Uterus (tissue), 2 donors: ENCODE data around the gene OTUB1.

Experiments used
- POLR2A ChIP-seq, 2 donors: fragments of 450-650 bp; IDR thresholded peaks; one replicate each; pipeline ENCODE4 v1.6.1; 2016; ENCODE audit warnings: antibody characterized with exemption in 2 of 2, mild to moderate bottlenecking in 1 of 2, moderate library complexity in 1 of 2
- TF ChIP-seq, protein P1 (sequence below), 4 experiments: fragments of 200-600 bp in 2 of 4; fragments of 450-650 bp in 2 of 4; sonication (generic) in 2 of 4; IDR thresholded peaks; one replicate each; pipeline ENCODE4 v1.5.1; 2016 to 2019; ENCODE audit warnings: antibody characterized with exemption in 4 of 4, mild to moderate bottlenecking in 2 of 4, moderate library complexity in 1 of 4

DNA sequence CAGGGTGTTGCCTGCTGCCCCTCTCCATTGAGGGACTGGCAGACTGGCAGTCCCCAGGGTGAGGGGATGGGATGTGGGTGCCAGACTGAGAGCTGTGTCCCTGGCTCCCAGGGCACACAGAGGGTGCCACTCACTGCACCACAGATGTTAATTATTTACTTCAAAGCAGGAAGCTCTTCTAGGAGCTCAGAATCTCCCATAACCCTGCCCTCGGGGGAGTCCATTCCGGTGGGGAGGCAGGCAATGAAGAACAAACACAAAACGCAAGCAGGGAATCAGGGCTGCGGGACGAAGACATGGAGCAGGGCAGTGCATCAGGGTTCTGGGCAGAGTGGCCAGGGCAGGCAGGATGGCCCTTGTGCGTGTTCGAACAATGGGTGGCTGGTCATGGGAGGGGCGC is 25.1 kb downstream of the OTUB1 start:
- TF ChIP-seq POLR2A (IDR thresholded peaks at IDR 0.05): no peak
- TF ChIP-seq, protein P1, sequence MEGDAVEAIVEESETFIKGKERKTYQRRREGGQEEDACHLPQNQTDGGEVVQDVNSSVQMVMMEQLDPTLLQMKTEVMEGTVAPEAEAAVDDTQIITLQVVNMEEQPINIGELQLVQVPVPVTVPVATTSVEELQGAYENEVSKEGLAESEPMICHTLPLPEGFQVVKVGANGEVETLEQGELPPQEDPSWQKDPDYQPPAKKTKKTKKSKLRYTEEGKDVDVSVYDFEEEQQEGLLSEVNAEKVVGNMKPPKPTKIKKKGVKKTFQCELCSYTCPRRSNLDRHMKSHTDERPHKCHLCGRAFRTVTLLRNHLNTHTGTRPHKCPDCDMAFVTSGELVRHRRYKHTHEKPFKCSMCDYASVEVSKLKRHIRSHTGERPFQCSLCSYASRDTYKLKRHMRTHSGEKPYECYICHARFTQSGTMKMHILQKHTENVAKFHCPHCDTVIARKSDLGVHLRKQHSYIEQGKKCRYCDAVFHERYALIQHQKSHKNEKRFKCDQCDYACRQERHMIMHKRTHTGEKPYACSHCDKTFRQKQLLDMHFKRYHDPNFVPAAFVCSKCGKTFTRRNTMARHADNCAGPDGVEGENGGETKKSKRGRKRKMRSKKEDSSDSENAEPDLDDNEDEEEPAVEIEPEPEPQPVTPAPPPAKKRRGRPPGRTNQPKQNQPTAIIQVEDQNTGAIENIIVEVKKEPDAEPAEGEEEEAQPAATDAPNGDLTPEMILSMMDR (IDR thresholded peaks at IDR 0.05): no peak
